ENCODE measurements around the gene ICAM1.

DNA sequence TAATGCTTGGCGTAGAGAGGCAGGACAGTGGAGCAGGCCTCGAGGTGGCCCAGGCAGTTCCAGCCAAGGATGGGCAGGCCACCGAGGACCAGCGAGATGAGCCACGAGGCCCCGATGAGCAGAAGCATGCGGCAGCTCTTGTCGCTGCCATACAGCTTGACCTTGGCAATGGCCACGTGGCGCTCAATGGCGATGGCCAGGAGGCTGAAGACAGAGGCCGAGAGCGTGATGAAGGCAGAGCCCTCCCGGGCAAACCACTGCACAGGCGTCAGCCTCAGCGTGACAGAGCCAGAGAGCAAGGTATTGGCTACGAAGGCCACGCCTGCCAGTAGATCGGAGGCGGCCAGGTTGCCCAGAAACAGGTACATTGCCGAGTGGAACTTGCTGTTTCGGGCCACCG is 46.6 kb upstream of the ICAM1 start:
- TF ChIP-seq, protein P1, sequence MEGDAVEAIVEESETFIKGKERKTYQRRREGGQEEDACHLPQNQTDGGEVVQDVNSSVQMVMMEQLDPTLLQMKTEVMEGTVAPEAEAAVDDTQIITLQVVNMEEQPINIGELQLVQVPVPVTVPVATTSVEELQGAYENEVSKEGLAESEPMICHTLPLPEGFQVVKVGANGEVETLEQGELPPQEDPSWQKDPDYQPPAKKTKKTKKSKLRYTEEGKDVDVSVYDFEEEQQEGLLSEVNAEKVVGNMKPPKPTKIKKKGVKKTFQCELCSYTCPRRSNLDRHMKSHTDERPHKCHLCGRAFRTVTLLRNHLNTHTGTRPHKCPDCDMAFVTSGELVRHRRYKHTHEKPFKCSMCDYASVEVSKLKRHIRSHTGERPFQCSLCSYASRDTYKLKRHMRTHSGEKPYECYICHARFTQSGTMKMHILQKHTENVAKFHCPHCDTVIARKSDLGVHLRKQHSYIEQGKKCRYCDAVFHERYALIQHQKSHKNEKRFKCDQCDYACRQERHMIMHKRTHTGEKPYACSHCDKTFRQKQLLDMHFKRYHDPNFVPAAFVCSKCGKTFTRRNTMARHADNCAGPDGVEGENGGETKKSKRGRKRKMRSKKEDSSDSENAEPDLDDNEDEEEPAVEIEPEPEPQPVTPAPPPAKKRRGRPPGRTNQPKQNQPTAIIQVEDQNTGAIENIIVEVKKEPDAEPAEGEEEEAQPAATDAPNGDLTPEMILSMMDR (IDR thresholded peaks at IDR 0.05): no peak
- TF ChIP-seq POLR2AphosphoS5 (IDR thresholded peaks at IDR 0.05) (no peak), POLR2A (IDR thresholded peaks at IDR 0.05) (no peak)
